A549 (cell line): ENCODE measurements around the gene NFYC. TPM values are rescaled to one million over a fixed set of nuclear protein-coding genes. Genes with fewer than 3 reads are reported as not detected.

ENCODE experiments used
- ATAC-seq, 2 experiments: fragments of 200-7000 bp in 1 of 2; fragments of >200 bp in 1 of 2; cut with Nextera tagmentation in 1 of 2; cut with Tn5 transposase in 1 of 2; 3 replicates each; pipeline versions ENCODE4 v1.8.0 to v1.9.1; 2018 to 2020; ENCODE audit warnings: mild to moderate bottlenecking in 1 of 2, moderate library complexity in 1 of 2
- CTCF ChIA-PET: fragments of 300-600 bp; sonication (Branson Sonifier 250); formaldehyde crosslinking; extraction: SDS; loops from one replicate; lab custom pipeline; 2021; ENCODE audit warnings: antibody characterized with exemption, inconsistent platforms; lab: Yijun Ruan, JAX
- POLR2A ChIA-PET: fragments of 350-600 bp; formaldehyde crosslinking; extraction: SDS; loops from one replicate; lab custom pipeline; 2021; ENCODE audit warnings: antibody characterized with exemption, inconsistent platforms; lab: Yijun Ruan, JAX
- DNase-seq, 2 experiments: peaks; one replicate each; pipeline versions ENCODE4 v3.0.0 to v3.0.0-alpha.2; 2011 to 2016; ENCODE audit warnings: low read depth in 1 of 2, low spot score in 1 of 2
- FAIRE-seq: peaks from 2 replicates; lab custom pipeline; 2011; peaks lifted over from hg19 to GRCh38; lab: Jason Lieb, UNC
- H3K27ac ChIP-seq, 2 experiments: fragments of >200 bp; sonication (Bioruptor Twin); formaldehyde crosslinking; 3 replicates each; pipeline ENCODE4 v1.5.1; 2016 to 2017
- H3K4me1 ChIP-seq: fragments of >200 bp; sonication (Bioruptor Twin); formaldehyde crosslinking; 3 replicates; pipeline ENCODE4 v1.6.1; 2016
- H3K4me2 ChIP-seq: fragments of >200 bp; sonication (Bioruptor Twin); formaldehyde crosslinking; 3 replicates; pipeline ENCODE4 v1.6.1; 2016
- H3K4me3 ChIP-seq: fragments of >200 bp; sonication (Bioruptor Twin); formaldehyde crosslinking; 3 replicates; pipeline ENCODE4 v1.5.1; 2016
- H3K9me3 ChIP-seq: fragments of >200 bp; sonication (Bioruptor Twin); formaldehyde crosslinking; 3 replicates; pipeline ENCODE4 v1.6.1; 2016
- BCL3 ChIP-seq: fragments of >200 bp; sonication (Bioruptor Twin); formaldehyde crosslinking; IDR thresholded peaks from 3 replicates; pipeline ENCODE4 v1.6.1; 2016
- BHLHE40 ChIP-seq: IDR thresholded peaks from 2 replicates; pipeline ENCODE4 v1.6.1; 2012; ENCODE audit warnings: low read depth, low read length, inconsistent platforms
- CHD4 ChIP-seq: fragments of 200-600 bp; sonication (generic); IDR thresholded peaks from 2 replicates; pipeline ENCODE4 v1.6.1; 2016; ENCODE audit warnings: antibody characterized with exemption, mild to moderate bottlenecking, borderline replicate concordance
- CTCF ChIP-seq: fragments of >200 bp; sonication (Bioruptor Twin); formaldehyde crosslinking; IDR thresholded peaks from 3 replicates; pipeline ENCODE4 v1.5.1; 2016
- EHF ChIP-seq: fragments of 250-450 bp; sonication (Bioruptor Pico); IDR thresholded peaks from 2 replicates; pipeline ENCODE4 v1.5.0; 2020; ENCODE audit warnings: mild to moderate bottlenecking
- ELK1 ChIP-seq: fragments of 150-350 bp; IDR thresholded peaks from 2 replicates; pipeline ENCODE4 v1.6.1; 2014; ENCODE audit warnings: low read depth, mild to moderate bottlenecking, low read length
- FOSB ChIP-seq: fragments of 250-450 bp; sonication (Bioruptor Pico); IDR thresholded peaks from 2 replicates; pipeline ENCODE4 v1.5.0; 2020; ENCODE audit warnings: mild to moderate bottlenecking, moderate library complexity
- FOXS1 ChIP-seq: fragments of 250-450 bp; sonication (Bioruptor Pico); IDR thresholded peaks from 2 replicates; pipeline ENCODE4 v1.5.0; 2020; ENCODE audit warnings: mild to moderate bottlenecking, moderate library complexity
- HES2 ChIP-seq: fragments of >200 bp; sonication (Bioruptor Twin); formaldehyde crosslinking; IDR thresholded peaks from 2 replicates; pipeline ENCODE4 v1.6.1; 2016
- HMGXB4 ChIP-seq: fragments of 250-450 bp; sonication (Bioruptor Pico); IDR thresholded peaks from 2 replicates; pipeline ENCODE4 v1.5.0; 2021; ENCODE audit warnings: mild to moderate bottlenecking, moderate library complexity, borderline replicate concordance
- HOXB5 ChIP-seq: fragments of 250-450 bp; sonication (Bioruptor Pico); IDR thresholded peaks from 2 replicates; pipeline ENCODE4 v1.5.0; 2020; ENCODE audit warnings: mild to moderate bottlenecking, moderate library complexity
- JUN ChIP-seq, 2 experiments: fragments of >200 bp; sonication (Bioruptor Twin); formaldehyde crosslinking; IDR thresholded peaks; 2 replicates in 1 of 2; 3 replicates in 1 of 2; pipeline ENCODE4 v1.6.1; 2016 to 2017
- JUNB ChIP-seq: fragments of >200 bp; sonication (Bioruptor Twin); formaldehyde crosslinking; IDR thresholded peaks from 2 replicates; pipeline ENCODE4 v1.6.1; 2016
- MAFK ChIP-seq: fragments of 450-650 bp; IDR thresholded peaks from 2 replicates; pipeline ENCODE4 v1.6.1; 2014; ENCODE audit not compliant: partially characterized antibody
- NPAS2 ChIP-seq: fragments of 250-450 bp; sonication (Bioruptor Pico); IDR thresholded peaks from 2 replicates; pipeline ENCODE4 v1.8.0; 2022; ENCODE audit warnings: mild to moderate bottlenecking, moderate library complexity, borderline replicate concordance
- NR3C1 ChIP-seq: fragments of >200 bp; sonication (Bioruptor Twin); formaldehyde crosslinking; IDR thresholded peaks from 3 replicates; pipeline ENCODE4 v1.6.1; 2017
- RAD21 ChIP-seq, 2 experiments: fragments of >200 bp in 1 of 2; sonication (Bioruptor Twin) in 1 of 2; formaldehyde crosslinking in 1 of 2; IDR thresholded peaks in 1 of 2; conservative IDR thresholded peaks in 1 of 2; 2 replicates in 1 of 2; 3 replicates in 1 of 2; pipeline ENCODE4 v1.6.1; 2012 to 2018; ENCODE audit warnings: inconsistent platforms in 1 of 2
- RFX5 ChIP-seq: fragments of 450-650 bp; IDR thresholded peaks from 2 replicates; pipeline ENCODE4 v1.7.1; 2014; ENCODE audit warnings: antibody characterized with exemption, mild to moderate bottlenecking, moderate library complexity
- TFCP2L1 ChIP-seq: fragments of 250-450 bp; sonication (Bioruptor Pico); IDR thresholded peaks from 2 replicates; pipeline ENCODE4 v1.5.0; 2021; ENCODE audit warnings: mild to moderate bottlenecking
- USF2 ChIP-seq: fragments of 450-650 bp; IDR thresholded peaks from 2 replicates; pipeline ENCODE4 v1.6.1; 2014; ENCODE audit warnings: antibody characterized with exemption
- ZFP36 ChIP-seq: fragments of 450-650 bp; IDR thresholded peaks from 2 replicates; pipeline ENCODE4 v1.6.1; 2014; ENCODE audit warnings: borderline replicate concordance; ENCODE audit not compliant: partially characterized antibody
- ZNF302 ChIP-seq: fragments of 250-450 bp; sonication (Bioruptor Pico); IDR thresholded peaks from 2 replicates; pipeline ENCODE4 v1.9.0; 2021; ENCODE audit warnings: inconsistent platforms, mild to moderate bottlenecking, moderate library complexity
- WGBS: methylation state at CpG from one replicate; pipeline ENCODE4 v1.1.6; 2017; ENCODE audit errors: missing lambda C conversion rate; 5-methylcytosine and 5-hydroxymethylcytosine counted together
- polyA plus RNA-seq, 4 experiments: library from polyadenylated mRNA; depleted of rRNA in 3 of 4; stranded (reverse); fragments of >200 nt; fragmentation: RNase III in 1 of 4; extraction: RNeasy Plus Mini Kit Qiagen cat#74134 plus additional on column Dnase treatment in 1 of 4; gene quantifications; 2 replicates in 3 of 4; 3 replicates in 1 of 4; pipeline ENCODE4 v1.2.3, GENCODE V29; 2011 to 2017

NFYC gene
- polyA plus RNA-seq, 2 of the 4 experiments (the other 2 are of a cell fraction) = 35.1 to 43.4 TPM

GRCh38 chr1:40817791-40818263, 126.3 kb downstream of the NFYC start:
- Histone ChIP-seq H3K9me3 (no peaks in the 10 kb centered on the region), H3K27ac (no peak overlapping the region), H3K4me2 (no peak overlapping the region), H3K4me3 (no peak overlapping the region), H3K4me1 (no peaks in the 10 kb centered on the region)
- DNase-seq (no peak), ATAC-seq (no peak), FAIRE-seq (no peak)
- CTCF ChIA-PET = interaction anchor here (1.6 kb wide), 1 partner anchor 32 kb away, joined by 3 read pairs; no protein-coding TSS in a partner anchor
- 96% methylated on average over 9 of the region's 19 CpGs for WGBS
- TF ChIP-seq ZFP36 = no peak
- TF ChIP-seq NR3C1 = no peak
- TF ChIP-seq MAFK = no peak
- TF ChIP-seq RAD21 (conservative IDR thresholded peaks at IDR 0.05 in 1 of 2, IDR thresholded peaks at IDR 0.05 in 1 of 2) = no peak
- no peak for TF ChIP-seq CHD4
- POLR2A ChIA-PET = no interaction called here

- Histone ChIP-seq H3K4me2 (no peak overlapping the region), H3K9me3 (no peaks in the 10 kb centered on the region), H3K4me1 (no peaks in the 10 kb centered on the region), H3K27ac (no peak overlapping the region), H3K4me3 (no peak overlapping the region)
- ATAC-seq (peak in 1 of 2 experiments; percentile 25; a peak in 1 of 6 replicates), FAIRE-seq (no peak), DNase-seq (no peak)
- ChIA-PET CTCF (no interaction called here), POLR2A (no interaction called here)
- WGBS = 86% methylated on average over 22 of the region's 59 CpGs
- no peak for TF ChIP-seq JUN (IDR thresholded peaks at IDR 0.05)
- no peak for TF ChIP-seq HES2
- TF ChIP-seq JUNB = no peak
- TF ChIP-seq TFCP2L1 (CRISPR knock-in tag) = no peak
- TF ChIP-seq, all 56 proteins: peak for 0
Observed at GRCh38 chr1:40818264-40818961, 126.9 kb downstream of the NFYC start.

- WGBS = 94% methylated on average over 24 of the region's 26 CpGs
- CTCF ChIA-PET = no interaction called here
- ATAC-seq = no peak
- H3K9me3 ChIP-seq = no peaks in the 10 kb centered on the region
- no peak for TF ChIP-seq BHLHE40
- no peak for TF ChIP-seq HMGXB4
- no peak for TF ChIP-seq CTCF
- no peak for TF ChIP-seq ZNF302 (CRISPR knock-in tag)
- TF ChIP-seq, all 56 proteins: peak for 0
- FAIRE-seq (no peak), DNase-seq (no peak)
- Histone ChIP-seq H3K27ac (no peak overlapping the region), H3K4me2 (no peak overlapping the region), H3K4me3 (no peak overlapping the region), H3K4me1 (peaks cover 3% of the 10 kb centered on the region; the same call in 2 of the 3 replicates)
- POLR2A ChIA-PET = no interaction called here
Observed at GRCh38 chr1:40819101-40819500, 127.6 kb downstream of the NFYC start.

- Histone ChIP-seq H3K4me3 (no peak overlapping the region), H3K27ac (no peak overlapping the region), H3K4me2 (no peak overlapping the region), H3K4me1 (peaks cover 16% of the 10 kb centered on the region), H3K9me3 (no peaks in the 10 kb centered on the region)
- 100% methylated on average over 1 of the region's 3 CpGs for WGBS
- ChIA-PET CTCF (interaction anchor here (1.3 to 1.6 kb wide), 2 partner anchors 10 to 31 kb away, joined by 3 to 4 read pairs; no protein-coding TSS in a partner anchor), POLR2A (no interaction called here)
- ATAC-seq (peak in 1 of 2 experiments; percentile 51; a peak in 3 of 6 replicates), DNase-seq (peak in 1 of 2 experiments; percentile 15), FAIRE-seq (no peak)
- TF ChIP-seq NPAS2 = no peak
- TF ChIP-seq ELK1 = no peak
- no peak for TF ChIP-seq EHF (CRISPR knock-in tag)
- TF ChIP-seq BCL3 = no peak
- TF ChIP-seq RFX5 = no peak
- TF ChIP-seq BHLHE40 = no peak
- no peak for TF ChIP-seq USF2
- TF ChIP-seq FOSB (CRISPR knock-in tag) = no peak
- no peak for TF ChIP-seq FOXS1 (CRISPR knock-in tag)
- no peak for TF ChIP-seq HOXB5 (CRISPR knock-in tag)
Observed at GRCh38 chr1:40820251-40820797, 128.8 kb downstream of the NFYC start.
